Fibroblast of the aortic adventitia (primary cell): ENCODE measurements around the gene CAMK1D. TPM values are rescaled to one million over a fixed set of nuclear protein-coding genes. Genes with fewer than 3 reads are reported as not detected.
"Not testable (repeated sequence)": the region's sequence is repeated elsewhere in the genome, so short reads cannot be mapped to it uniquely, and the experiment has no call there.

Experiments used
- DNase-seq: peaks from one replicate; pipeline ENCODE4 v3.0.0-alpha.2; 2010; ENCODE audit warnings: low read depth
- H3K4me3 ChIP-seq: 2 replicates; pipeline ENCODE4 v1.5.1; 2011; ENCODE audit warnings: low read depth, mild to moderate bottlenecking, control low read depth, low read length, moderate library complexity
- total RNA-seq: library from RNA; depleted of rRNA; stranded (reverse); fragments of >200 nt; gene quantifications from 2 replicates; pipeline ENCODE4 v1.2.3, GENCODE V29; 2012; ENCODE audit warnings: low replicate concordance
- TF ChIP-seq, protein P1 (sequence below): IDR thresholded peaks from 2 replicates; pipeline ENCODE4 v1.5.1; 2011; ENCODE audit warnings: mild to moderate bottlenecking, low read length, control low read depth, inconsistent platforms; ENCODE audit not compliant: insufficient read depth

Gene CAMK1D
- total RNA-seq, 1 donor: 9.8 TPM

GRCh38 chr10:12432402-12433189, 83.2 kb downstream of the CAMK1D start:
- no peak overlapping the region for H3K4me3 ChIP-seq
- no peak for DNase-seq
- TF ChIP-seq, protein P1, sequence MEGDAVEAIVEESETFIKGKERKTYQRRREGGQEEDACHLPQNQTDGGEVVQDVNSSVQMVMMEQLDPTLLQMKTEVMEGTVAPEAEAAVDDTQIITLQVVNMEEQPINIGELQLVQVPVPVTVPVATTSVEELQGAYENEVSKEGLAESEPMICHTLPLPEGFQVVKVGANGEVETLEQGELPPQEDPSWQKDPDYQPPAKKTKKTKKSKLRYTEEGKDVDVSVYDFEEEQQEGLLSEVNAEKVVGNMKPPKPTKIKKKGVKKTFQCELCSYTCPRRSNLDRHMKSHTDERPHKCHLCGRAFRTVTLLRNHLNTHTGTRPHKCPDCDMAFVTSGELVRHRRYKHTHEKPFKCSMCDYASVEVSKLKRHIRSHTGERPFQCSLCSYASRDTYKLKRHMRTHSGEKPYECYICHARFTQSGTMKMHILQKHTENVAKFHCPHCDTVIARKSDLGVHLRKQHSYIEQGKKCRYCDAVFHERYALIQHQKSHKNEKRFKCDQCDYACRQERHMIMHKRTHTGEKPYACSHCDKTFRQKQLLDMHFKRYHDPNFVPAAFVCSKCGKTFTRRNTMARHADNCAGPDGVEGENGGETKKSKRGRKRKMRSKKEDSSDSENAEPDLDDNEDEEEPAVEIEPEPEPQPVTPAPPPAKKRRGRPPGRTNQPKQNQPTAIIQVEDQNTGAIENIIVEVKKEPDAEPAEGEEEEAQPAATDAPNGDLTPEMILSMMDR: no peak

DNA sequence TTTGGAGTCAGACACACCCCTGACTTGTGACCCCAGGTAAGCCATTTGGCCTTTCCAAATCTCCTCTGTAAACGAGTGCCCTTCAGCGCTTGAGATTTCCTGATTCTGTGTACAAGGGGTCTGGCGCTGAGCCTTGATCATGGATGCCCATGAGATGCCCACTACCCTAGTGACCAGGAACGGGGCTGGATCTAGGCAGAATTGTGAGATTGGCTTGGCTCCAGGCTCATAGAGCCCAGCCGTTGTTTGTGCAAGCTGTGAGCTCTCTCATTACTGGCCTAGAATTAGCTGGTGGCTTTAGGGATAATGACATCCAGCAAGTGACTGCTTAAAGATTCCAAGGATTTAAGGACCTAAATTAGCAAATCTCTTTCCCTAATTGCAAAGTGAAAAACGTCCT, 84.9 kb downstream of the CAMK1D start:
- DNase-seq: no peak
- TF ChIP-seq, protein P1: no peak
- no peak overlapping the region for H3K4me3 ChIP-seq

DNA sequence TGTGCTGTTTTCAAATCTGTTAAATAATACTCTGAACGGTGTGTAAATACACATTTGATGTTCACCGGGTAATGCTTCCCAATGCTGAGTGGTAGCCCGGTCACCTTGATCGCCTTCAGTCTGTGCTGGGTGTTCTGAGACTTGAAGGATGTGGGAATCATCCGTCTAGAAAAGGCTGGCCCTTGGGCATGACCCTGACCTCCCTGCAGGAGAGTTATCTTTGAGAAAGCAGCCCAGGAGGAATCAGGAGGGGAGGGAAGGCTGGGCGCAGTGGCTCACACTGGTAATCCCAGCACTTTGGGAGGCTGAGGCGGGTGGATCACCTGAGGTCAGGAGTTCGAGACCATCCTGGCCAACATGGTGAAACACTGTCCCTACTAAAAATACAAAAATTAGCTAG, 85.3 kb downstream of the CAMK1D start:
- not testable (repeated sequence) for DNase-seq, H3K4me3 ChIP-seq

- DNase-seq: no peak
- TF ChIP-seq, protein P1: no peak
- H3K4me3 ChIP-seq: no peak overlapping the region
Measured at GRCh38 chr10:12435348-12435747, 86.0 kb downstream of the CAMK1D start.

GRCh38 chr10:12438919-12439692, 89.8 kb downstream of the CAMK1D start:
- DNase-seq: no peak
- TF ChIP-seq, protein P1: no peak

GRCh38 chr10:12439767-12440166, 90.4 kb downstream of the CAMK1D start:
- H3K4me3 ChIP-seq, DNase-seq: not testable (repeated sequence)

More at GRCh38 chr10:12438919-12439692, 89.8 kb downstream of the CAMK1D start:
- no peak overlapping the region for H3K4me3 ChIP-seq

GRCh38 chr10:12443026-12443425, 93.7 kb downstream of the CAMK1D start:
- DNase-seq: no peak
- H3K4me3 ChIP-seq: no peak overlapping the region
- TF ChIP-seq, protein P1: no peak
